DMS114 treated with DMSO at 0.1 percent for 48 hours (cell line): ENCODE measurements around the gene CREBL2.
"Not testable (repeated sequence)": the region's sequence is repeated elsewhere in the genome, so short reads cannot be mapped to it uniquely, and the experiment has no call there.

Experiments
- DNase-seq: peaks from one replicate; lab custom pipeline; 2025; ENCODE audit not compliant: unreplicated experiment; lab: John Stamatoyannopoulos, UW

Gene CREBL2

GRCh38 chr12:12596598-12596997, 15.1 kb upstream of the CREBL2 start:
- not testable (repeated sequence) for DNase-seq

- no peak for DNase-seq
Observed at GRCh38 chr12:12598864-12599263, 12.8 kb upstream of the CREBL2 start.

GRCh38 chr12:12599750-12600643, 11.7 kb upstream of the CREBL2 start:
- DNase-seq, result no peak

GRCh38 chr12:12600659-12601058, 11.0 kb upstream of the CREBL2 start:
- DNase-seq, result no peak

GRCh38 chr12:12604740-12605139, 6.9 kb upstream of the CREBL2 start:
- DNase-seq, result no peak

- DNase-seq, result no peak
Observed at GRCh38 chr12:12606781-12607589, 4.7 kb upstream of the CREBL2 start.

GRCh38 chr12:12608557-12608957, 3.1 kb upstream of the CREBL2 start:
- peak; percentile 79 for DNase-seq

GRCh38 chr12:12609692-12610091, 2.0 kb upstream of the CREBL2 start:
- DNase-seq, result no peak

- DNase-seq, result no peak
Observed at GRCh38 chr12:12610711-12611110, 965 bp upstream of the CREBL2 start.

GRCh38 chr12:12612358-12612757, 682 bp downstream of the CREBL2 start:
- DNase-seq, result peak; percentile 33

- no peak for DNase-seq
Observed at GRCh38 chr12:12613344-12613743, 1.7 kb downstream of the CREBL2 start.

- DNase-seq, result no peak
Observed at GRCh38 chr12:12614342-12614741, 2.7 kb downstream of the CREBL2 start.

GRCh38 chr12:12616512-12617310, 5.0 kb downstream of the CREBL2 start:
- no peak for DNase-seq

- DNase-seq, result not testable (repeated sequence)
Observed at GRCh38 chr12:12618064-12618463, 6.4 kb downstream of the CREBL2 start.

- no peak for DNase-seq
Observed at GRCh38 chr12:12620730-12621315, 9.1 kb downstream of the CREBL2 start.

- DNase-seq, result no peak
Observed at GRCh38 chr12:12622418-12622817, 10.7 kb downstream of the CREBL2 start.

- DNase-seq, result no peak
Observed at GRCh38 chr12:12624498-12624992, 12.9 kb downstream of the CREBL2 start.

GRCh38 chr12:12626471-12626870, 14.8 kb downstream of the CREBL2 start:
- no peak for DNase-seq

GRCh38 chr12:12627308-12627827, 15.7 kb downstream of the CREBL2 start:
- DNase-seq, result no peak

- no peak for DNase-seq
Observed at GRCh38 chr12:12628013-12628412, 16.3 kb downstream of the CREBL2 start.
